Sigmoid colon (tissue), 4 donors: Measurements from ENCODE around the gene LAMC1.
A peak's percentile ranks its signal among the peaks of the same experiment; 100 is the strongest.

Source experiments
- POLR2A ChIP-seq, 2 donors: fragments of 450-650 bp; IDR thresholded peaks; one replicate each; pipeline ENCODE4 v1.6.1; 2016; ENCODE audit warnings: antibody characterized with exemption in 2 of 2, mild to moderate bottlenecking in 2 of 2, moderate library complexity in 2 of 2
- POLR2AphosphoS5 ChIP-seq, 4 donors: sonication (generic); formaldehyde crosslinking; IDR thresholded peaks; one replicate each; pipeline ENCODE4 v1.6.1; 2017; ENCODE audit warnings: antibody characterized with exemption in 4 of 4

- TF ChIP-seq POLR2A (IDR thresholded peaks at IDR 0.05) = no peak
- peak in 1 of 4 donors; percentile 30 for TF ChIP-seq POLR2AphosphoS5 (IDR thresholded peaks at IDR 0.05)
These were observed 125.4 kb downstream of the LAMC1 start for GRCh38 chr1:183148599-183148998.
